ENCODE results near the gene MGAT4C. TPM values are rescaled to one million over a fixed set of nuclear protein-coding genes. Genes with fewer than 3 reads are reported as not detected.

MGAT4C gene
- total RNA-seq, 1 experiment from 2014 or later: not detected

DNA sequence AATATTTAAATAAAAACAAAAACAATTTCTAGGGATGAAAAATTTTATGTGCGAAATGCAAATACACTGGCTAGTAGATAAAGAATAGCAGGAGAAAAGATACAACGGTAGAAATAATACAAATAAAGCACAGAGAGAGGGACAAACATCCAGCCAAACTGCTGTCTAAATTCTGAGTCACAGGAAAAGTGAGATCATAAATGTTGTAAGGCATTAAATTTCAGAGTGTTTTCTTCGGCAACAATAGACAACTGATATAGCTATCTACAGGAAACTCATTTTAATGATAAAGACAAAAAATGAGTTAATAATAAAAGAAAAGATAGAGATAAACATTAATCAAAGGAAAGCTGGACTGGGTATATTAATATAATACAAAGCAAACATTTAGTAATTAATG lies 259.9 kb downstream of the MGAT4C start:
- no peaks in the 10 kb centered on the region for H3K27me3 ChIP-seq (replicated peaks; ENCODE audit: control insufficient read depth, insufficient read depth, low read length)
- peaks cover 26% of the 10 kb centered on the region for H3K9me3 Mint-ChIP-seq (ENCODE audit: unreplicated experiment)
- no peaks in the 10 kb centered on the region for H3K27me3 Mint-ChIP-seq (ENCODE audit: insufficient read depth, unreplicated experiment)
- ChIA-PET CTCF (no interaction called here), POLR2A (no interaction called here)
- H3K4me3 ChIP-seq (ENCODE audit: low read depth, low read length): no peak overlapping the region
- no peak overlapping the region for H3K27ac Mint-ChIP-seq (ENCODE audit: unreplicated experiment)
- intact Hi-C loops (cut with micrococcal nuclease; ENCODE audit: unreplicated experiment): no loop called here
- H3K4me1 Mint-ChIP-seq (ENCODE audit: low read depth, unreplicated experiment): no peaks in the 10 kb centered on the region
- H3K4me3 Mint-ChIP-seq (ENCODE audit: unreplicated experiment): no peak overlapping the region
- no peaks in the 10 kb centered on the region for H3K4me1 ChIP-seq
- DNase-seq: no peak
- H3K9me3 ChIP-seq: no peaks in the 10 kb centered on the region
- TF ChIP-seq, protein P1, sequence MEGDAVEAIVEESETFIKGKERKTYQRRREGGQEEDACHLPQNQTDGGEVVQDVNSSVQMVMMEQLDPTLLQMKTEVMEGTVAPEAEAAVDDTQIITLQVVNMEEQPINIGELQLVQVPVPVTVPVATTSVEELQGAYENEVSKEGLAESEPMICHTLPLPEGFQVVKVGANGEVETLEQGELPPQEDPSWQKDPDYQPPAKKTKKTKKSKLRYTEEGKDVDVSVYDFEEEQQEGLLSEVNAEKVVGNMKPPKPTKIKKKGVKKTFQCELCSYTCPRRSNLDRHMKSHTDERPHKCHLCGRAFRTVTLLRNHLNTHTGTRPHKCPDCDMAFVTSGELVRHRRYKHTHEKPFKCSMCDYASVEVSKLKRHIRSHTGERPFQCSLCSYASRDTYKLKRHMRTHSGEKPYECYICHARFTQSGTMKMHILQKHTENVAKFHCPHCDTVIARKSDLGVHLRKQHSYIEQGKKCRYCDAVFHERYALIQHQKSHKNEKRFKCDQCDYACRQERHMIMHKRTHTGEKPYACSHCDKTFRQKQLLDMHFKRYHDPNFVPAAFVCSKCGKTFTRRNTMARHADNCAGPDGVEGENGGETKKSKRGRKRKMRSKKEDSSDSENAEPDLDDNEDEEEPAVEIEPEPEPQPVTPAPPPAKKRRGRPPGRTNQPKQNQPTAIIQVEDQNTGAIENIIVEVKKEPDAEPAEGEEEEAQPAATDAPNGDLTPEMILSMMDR (IDR thresholded peaks at IDR 0.05; ENCODE audit: insufficient read depth in 1 of 2, low read depth in 1 of 2, low read length in 1 of 2, severe bottlenecking in 1 of 2, unreplicated experiment in 1 of 2): no peak
- no peaks in the 10 kb centered on the region for H3K36me3 Mint-ChIP-seq (ENCODE audit: insufficient read depth, unreplicated experiment)
- no TSS peak for BruUV-seq (replicated peaks)
- no peaks in the 10 kb centered on the region for H3K36me3 ChIP-seq (ENCODE audit: control insufficient read depth, insufficient read depth, low read length)

DNA sequence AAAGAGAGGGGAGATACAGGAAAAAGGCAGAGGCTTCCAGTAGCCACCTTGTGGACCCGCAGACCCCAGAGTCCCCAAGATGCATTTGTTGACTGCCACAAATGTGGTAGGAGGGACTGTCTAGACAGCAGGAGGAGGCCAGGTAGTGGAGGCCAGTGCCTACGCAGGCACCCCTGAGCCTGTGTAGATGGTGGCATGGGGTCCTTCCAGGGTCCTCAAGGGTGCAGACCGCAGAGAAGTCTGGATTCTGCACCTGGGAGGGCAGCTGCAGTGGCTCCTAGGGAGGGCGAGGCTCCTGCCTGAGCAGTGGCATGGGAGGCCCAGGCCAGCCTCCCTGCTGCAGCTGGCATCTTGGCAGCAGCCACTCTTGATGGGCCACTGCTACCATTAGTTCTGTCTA lies 262.4 kb downstream of the MGAT4C start:
- H3K4me3 ChIP-seq (ENCODE audit: low read depth, low read length): no peak overlapping the region
- H3K27ac Mint-ChIP-seq (ENCODE audit: unreplicated experiment): no peak overlapping the region
- ChIA-PET CTCF (no interaction called here), POLR2A (no interaction called here)
- H3K36me3 ChIP-seq (ENCODE audit: control insufficient read depth, insufficient read depth, low read length): no peaks in the 10 kb centered on the region
- peaks cover 16% of the 10 kb centered on the region for H3K9me3 Mint-ChIP-seq (ENCODE audit: unreplicated experiment)
- no peaks in the 10 kb centered on the region for H3K27me3 ChIP-seq (replicated peaks; ENCODE audit: control insufficient read depth, insufficient read depth, low read length)
- no peaks in the 10 kb centered on the region for H3K4me1 ChIP-seq
- no peaks in the 10 kb centered on the region for H3K9me3 ChIP-seq
- H3K36me3 Mint-ChIP-seq (ENCODE audit: insufficient read depth, unreplicated experiment): no peaks in the 10 kb centered on the region
- no peaks in the 10 kb centered on the region for H3K4me1 Mint-ChIP-seq (ENCODE audit: low read depth, unreplicated experiment)
- H3K4me3 Mint-ChIP-seq (ENCODE audit: unreplicated experiment): no peak overlapping the region
- TF ChIP-seq, protein P1 (IDR thresholded peaks at IDR 0.05; ENCODE audit: insufficient read depth in 1 of 2, low read depth in 1 of 2, low read length in 1 of 2, severe bottlenecking in 1 of 2, unreplicated experiment in 1 of 2): no peak
- no TSS peak for BruUV-seq (replicated peaks)
- no peak for DNase-seq
- H3K27me3 Mint-ChIP-seq (ENCODE audit: insufficient read depth, unreplicated experiment): no peaks in the 10 kb centered on the region
- intact Hi-C loops (cut with micrococcal nuclease; ENCODE audit: unreplicated experiment): no loop called here

DNA sequence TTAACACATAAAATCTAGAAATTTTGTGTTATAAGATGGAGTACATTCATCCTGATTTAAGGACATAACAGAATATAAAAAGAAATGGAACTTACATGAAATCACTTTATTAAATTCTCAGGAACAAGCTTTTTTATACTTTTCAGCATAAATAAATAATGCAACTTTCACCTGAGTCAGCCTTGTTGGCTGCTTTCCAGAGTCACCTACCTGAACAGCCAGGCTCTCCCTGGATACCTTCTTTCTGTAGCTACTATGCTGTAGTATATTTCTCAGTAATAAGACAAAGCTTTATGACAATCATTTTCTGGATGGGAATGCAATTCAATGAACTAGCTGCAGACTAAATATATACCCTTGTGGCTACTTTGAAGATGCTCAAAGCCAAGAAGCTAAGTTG lies 270.2 kb downstream of the MGAT4C start:
- H3K27me3 Mint-ChIP-seq (ENCODE audit: insufficient read depth, unreplicated experiment): no peaks in the 10 kb centered on the region
- no peak for DNase-seq
- TF ChIP-seq, protein P1 (IDR thresholded peaks at IDR 0.05; ENCODE audit: insufficient read depth in 1 of 2, low read depth in 1 of 2, low read length in 1 of 2, severe bottlenecking in 1 of 2, unreplicated experiment in 1 of 2): no peak
- no peaks in the 10 kb centered on the region for H3K36me3 Mint-ChIP-seq (ENCODE audit: insufficient read depth, unreplicated experiment)
- H3K9me3 ChIP-seq: no peaks in the 10 kb centered on the region
- no peaks in the 10 kb centered on the region for H3K4me1 Mint-ChIP-seq (ENCODE audit: low read depth, unreplicated experiment)
- no peak overlapping the region for H3K4me3 Mint-ChIP-seq (ENCODE audit: unreplicated experiment)
- H3K27ac Mint-ChIP-seq (ENCODE audit: unreplicated experiment): no peak overlapping the region
- CTCF ChIA-PET: no interaction called here
- intact Hi-C loops (cut with micrococcal nuclease; ENCODE audit: unreplicated experiment): no loop called here
- H3K9me3 Mint-ChIP-seq (ENCODE audit: unreplicated experiment): no peaks in the 10 kb centered on the region
- POLR2A ChIA-PET: no interaction called here
- no peak overlapping the region for H3K4me3 ChIP-seq (ENCODE audit: low read depth, low read length)
- H3K4me1 ChIP-seq: no peaks in the 10 kb centered on the region
- no peaks in the 10 kb centered on the region for H3K36me3 ChIP-seq (ENCODE audit: control insufficient read depth, insufficient read depth, low read length)
- no TSS peak for BruUV-seq (replicated peaks)
- no peaks in the 10 kb centered on the region for H3K27me3 ChIP-seq (replicated peaks; ENCODE audit: control insufficient read depth, insufficient read depth, low read length)

Measured in Caco-2 (cell line).